Measurements from ENCODE around the gene RIPOR3.

GRCh38 chr20:50543326-50543725 is 148.0 kb downstream of the RIPOR3 start:
- TF ChIP-seq CTCF (IDR thresholded peaks at IDR 0.05; ENCODE audit: low read depth, low read length, missing input control) (no peak), SP1 (IDR thresholded peaks at IDR 0.05) (no peak), RAD21 (IDR thresholded peaks at IDR 0.05) (no peak), NR2F2 (IDR thresholded peaks at IDR 0.05) (no peak), YY1 (IDR thresholded peaks at IDR 0.05) (no peak), TAF1 (conservative IDR thresholded peaks at IDR 0.05) (no peak), JUND (IDR thresholded peaks at IDR 0.05) (no peak), MAX (IDR thresholded peaks at IDR 0.05) (no peak)
- TF ChIP-seq, protein P1, sequence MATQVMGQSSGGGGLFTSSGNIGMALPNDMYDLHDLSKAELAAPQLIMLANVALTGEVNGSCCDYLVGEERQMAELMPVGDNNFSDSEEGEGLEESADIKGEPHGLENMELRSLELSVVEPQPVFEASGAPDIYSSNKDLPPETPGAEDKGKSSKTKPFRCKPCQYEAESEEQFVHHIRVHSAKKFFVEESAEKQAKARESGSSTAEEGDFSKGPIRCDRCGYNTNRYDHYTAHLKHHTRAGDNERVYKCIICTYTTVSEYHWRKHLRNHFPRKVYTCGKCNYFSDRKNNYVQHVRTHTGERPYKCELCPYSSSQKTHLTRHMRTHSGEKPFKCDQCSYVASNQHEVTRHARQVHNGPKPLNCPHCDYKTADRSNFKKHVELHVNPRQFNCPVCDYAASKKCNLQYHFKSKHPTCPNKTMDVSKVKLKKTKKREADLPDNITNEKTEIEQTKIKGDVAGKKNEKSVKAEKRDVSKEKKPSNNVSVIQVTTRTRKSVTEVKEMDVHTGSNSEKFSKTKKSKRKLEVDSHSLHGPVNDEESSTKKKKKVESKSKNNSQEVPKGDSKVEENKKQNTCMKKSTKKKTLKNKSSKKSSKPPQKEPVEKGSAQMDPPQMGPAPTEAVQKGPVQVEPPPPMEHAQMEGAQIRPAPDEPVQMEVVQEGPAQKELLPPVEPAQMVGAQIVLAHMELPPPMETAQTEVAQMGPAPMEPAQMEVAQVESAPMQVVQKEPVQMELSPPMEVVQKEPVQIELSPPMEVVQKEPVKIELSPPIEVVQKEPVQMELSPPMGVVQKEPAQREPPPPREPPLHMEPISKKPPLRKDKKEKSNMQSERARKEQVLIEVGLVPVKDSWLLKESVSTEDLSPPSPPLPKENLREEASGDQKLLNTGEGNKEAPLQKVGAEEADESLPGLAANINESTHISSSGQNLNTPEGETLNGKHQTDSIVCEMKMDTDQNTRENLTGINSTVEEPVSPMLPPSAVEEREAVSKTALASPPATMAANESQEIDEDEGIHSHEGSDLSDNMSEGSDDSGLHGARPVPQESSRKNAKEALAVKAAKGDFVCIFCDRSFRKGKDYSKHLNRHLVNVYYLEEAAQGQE (IDR thresholded peaks at IDR 0.05) = no peak
- TF ChIP-seq, protein P2, sequence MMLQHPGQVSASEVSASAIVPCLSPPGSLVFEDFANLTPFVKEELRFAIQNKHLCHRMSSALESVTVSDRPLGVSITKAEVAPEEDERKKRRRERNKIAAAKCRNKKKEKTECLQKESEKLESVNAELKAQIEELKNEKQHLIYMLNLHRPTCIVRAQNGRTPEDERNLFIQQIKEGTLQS (IDR thresholded peaks at IDR 0.05) = no peak

Measured in liver (tissue), 3 donors.